HG02610 (cell line): Measurements from ENCODE around the gene RFX2.
"Not testable (repeated sequence)": the region's sequence is repeated elsewhere in the genome, so short reads cannot be mapped to it uniquely, and the experiment has no call there.

ENCODE experiments used
- ATAC-seq: cut with Tn5 transposase; IDR thresholded peaks from one replicate; pipeline ENCODE4 v1.9.1; 2021; ENCODE audit warnings: mild to moderate bottlenecking, moderate library complexity; ENCODE audit not compliant: unreplicated experiment

RFX2 gene

GRCh38 chr19:6017576-6017975, 92.7 kb downstream of the RFX2 start:
- ATAC-seq: no peak

GRCh38 chr19:6015841-6016545, 94.3 kb downstream of the RFX2 start:
- ATAC-seq: no peak

GRCh38 chr19:6014551-6015135, 95.7 kb downstream of the RFX2 start:
- no peak for ATAC-seq

GRCh38 chr19:6012426-6013170, 97.7 kb downstream of the RFX2 start:
- ATAC-seq: no peak

- no peak for ATAC-seq
Measured at GRCh38 chr19:6011794-6012193, 98.5 kb downstream of the RFX2 start.

- ATAC-seq: no peak
Measured at GRCh38 chr19:6011206-6011605, 99.1 kb downstream of the RFX2 start.

- no peak for ATAC-seq
Measured at GRCh38 chr19:6010107-6010506, 100.2 kb downstream of the RFX2 start.

GRCh38 chr19:6007866-6008265, 102.4 kb downstream of the RFX2 start:
- ATAC-seq: no peak

GRCh38 chr19:6006896-6007295, 103.4 kb downstream of the RFX2 start:
- ATAC-seq: no peak

- not testable (repeated sequence) for ATAC-seq
Measured at GRCh38 chr19:6006070-6006446, 104.2 kb downstream of the RFX2 start.

- ATAC-seq: no peak
Measured at GRCh38 chr19:6005321-6006069, 104.8 kb downstream of the RFX2 start.

GRCh38 chr19:6003976-6004375, 106.3 kb downstream of the RFX2 start:
- ATAC-seq: no peak

- no peak for ATAC-seq
Measured at GRCh38 chr19:6002591-6002990, 107.7 kb downstream of the RFX2 start.

- no peak for ATAC-seq
Measured at GRCh38 chr19:6000228-6000847, 110.0 kb downstream of the RFX2 start.

- no peak for ATAC-seq
Measured at GRCh38 chr19:5999693-6000092, 110.6 kb downstream of the RFX2 start.

- ATAC-seq: no peak
Measured at GRCh38 chr19:5997371-5997770, 112.9 kb downstream of the RFX2 start.

- ATAC-seq: no peak
Measured at GRCh38 chr19:5996623-5997320, 113.5 kb downstream of the RFX2 start.

- ATAC-seq: no peak
Measured at GRCh38 chr19:5996102-5996501, 114.2 kb downstream of the RFX2 start.

GRCh38 chr19:5995606-5996005, 114.7 kb downstream of the RFX2 start:
- no peak for ATAC-seq

- ATAC-seq: no peak
Measured at GRCh38 chr19:5994405-5995165, 115.7 kb downstream of the RFX2 start.
